OCI-LY3 (cell line): ENCODE data around the gene CAMKMT.

Experiments
- H2AFZ ChIP-seq: fragments of 200-600, 300-600 bp; shearing (Covaris generic); 2 replicates; pipeline ENCODE4 v1.6.0; 2014; ENCODE audit warnings: antibody characterized with exemption, low read depth, low read length
- H3K27ac ChIP-seq: fragments of 200-600, 300-600 bp; sonication (generic); 2 replicates; pipeline ENCODE4 v1.5.1; 2014; ENCODE audit warnings: mild to moderate bottlenecking, low read length, moderate library complexity, mixed read lengths
- H3K27me3 ChIP-seq: fragments of 200-600, 300-600 bp; sonication (generic); 2 replicates; pipeline ENCODE4 v1.6.1; 2014; ENCODE audit warnings: low read depth, low read length, mixed read lengths
- H3K36me3 ChIP-seq: fragments of 200-600, 300-600 bp; sonication (generic); replicated peaks from 2 replicates; pipeline ENCODE3; 2014; ENCODE audit warnings: low read depth, low read length, mixed read lengths
- H3K4me1 ChIP-seq: fragments of 300-600, 200-600 bp; sonication (generic); 2 replicates; pipeline ENCODE4 v1.6.1; 2014; ENCODE audit warnings: low read length, mixed read lengths
- H3K4me2 ChIP-seq: fragments of 200-600, 300-600 bp; sonication (generic); 2 replicates; pipeline ENCODE4 v1.6.1; 2014; ENCODE audit warnings: low read length, mixed read lengths
- H3K4me3 ChIP-seq: fragments of 300-600, 200-600 bp; sonication (generic); 2 replicates; pipeline ENCODE4 v1.5.1; 2014; ENCODE audit warnings: antibody characterized with exemption, mild to moderate bottlenecking, low read length, moderate library complexity
- H3K79me2 ChIP-seq: fragments of 300-600, 200-600 bp; shearing (Covaris generic); 2 replicates; pipeline ENCODE4 v1.6.1; 2014; ENCODE audit warnings: mild to moderate bottlenecking, low read length, mixed read lengths
- H3K9ac ChIP-seq: fragments of 300-600, 200-600 bp; shearing (Covaris generic); 2 replicates; pipeline ENCODE4 v1.6.0; 2014; ENCODE audit warnings: mild to moderate bottlenecking, low read length, moderate library complexity
- H3K9me3 ChIP-seq: fragments of 200-600, 300-600 bp; shearing (Covaris generic); 2 replicates; pipeline ENCODE4 v1.6.1; 2014; ENCODE audit warnings: low read length, mixed read lengths; ENCODE audit not compliant: insufficient read depth
- H4K20me1 ChIP-seq: fragments of 200-600, 300-600 bp; sonication (generic); 2 replicates; pipeline ENCODE4 v1.6.1; 2016; ENCODE audit warnings: low read length, mixed read lengths; ENCODE audit not compliant: insufficient read depth
- CTCF ChIP-seq: fragments of 200-600, 300-600 bp; sonication (generic); IDR thresholded peaks from 2 replicates; pipeline ENCODE4 v1.5.1; 2014; ENCODE audit warnings: antibody characterized with exemption, low read length, low read depth
- EZH2phosphoT487 ChIP-seq: fragments of 200-600 bp; shearing (Covaris generic); IDR thresholded peaks from 2 replicates; pipeline ENCODE4 v1.6.1; 2018; ENCODE audit warnings: antibody characterized with exemption, mixed run types, low read depth

The CAMKMT gene

GRCh38 chr2:44570271-44570670 is 208.5 kb downstream of the CAMKMT start:
- H2AFZ ChIP-seq, result no peak overlapping the region
- H3K9ac ChIP-seq, result no peak overlapping the region
- H3K4me3 ChIP-seq, result no peak overlapping the region
- no peaks in the 10 kb centered on the region for H3K4me1 ChIP-seq
- H3K27ac ChIP-seq, result no peak overlapping the region
- H3K79me2 ChIP-seq, result no peaks in the 10 kb centered on the region
- no peaks in the 10 kb centered on the region for H3K27me3 ChIP-seq
- no peaks in the 10 kb centered on the region for H3K36me3 ChIP-seq
- no peaks in the 10 kb centered on the region for H4K20me1 ChIP-seq
- H3K4me2 ChIP-seq, result no peak overlapping the region
- TF ChIP-seq EZH2phosphoT487 (no peak), CTCF (no peak)
- H3K9me3 ChIP-seq, result no peaks in the 10 kb centered on the region

- Histone ChIP-seq H3K79me2 (no peaks in the 10 kb centered on the region), H3K9me3 (no peaks in the 10 kb centered on the region), H3K27ac (no peak overlapping the region), H4K20me1 (no peaks in the 10 kb centered on the region), H3K4me2 (no peak overlapping the region), H3K27me3 (no peaks in the 10 kb centered on the region), H3K36me3 (no peaks in the 10 kb centered on the region), H3K9ac (no peak overlapping the region), H3K4me1 (no peaks in the 10 kb centered on the region), H3K4me3 (no peak overlapping the region), H2AFZ (no peak overlapping the region)
- no peak for TF ChIP-seq CTCF
- TF ChIP-seq EZH2phosphoT487, result no peak
Measured at GRCh38 chr2:44570777-44571176, 209.0 kb downstream of the CAMKMT start.

- no peak overlapping the region for H3K4me3 ChIP-seq
- no peak overlapping the region for H3K27ac ChIP-seq
- H3K36me3 ChIP-seq, result no peaks in the 10 kb centered on the region
- no peaks in the 10 kb centered on the region for H3K27me3 ChIP-seq
- H3K9me3 ChIP-seq, result no peaks in the 10 kb centered on the region
- H2AFZ ChIP-seq, result no peak overlapping the region
- H3K4me2 ChIP-seq, result no peak overlapping the region
- TF ChIP-seq EZH2phosphoT487 (no peak), CTCF (no peak)
- no peaks in the 10 kb centered on the region for H4K20me1 ChIP-seq
- H3K9ac ChIP-seq, result no peak overlapping the region
- H3K79me2 ChIP-seq, result no peaks in the 10 kb centered on the region
- H3K4me1 ChIP-seq, result no peaks in the 10 kb centered on the region
Measured at GRCh38 chr2:44572196-44572900, 210.6 kb downstream of the CAMKMT start.

GRCh38 chr2:44573996-44574395 is 212.2 kb downstream of the CAMKMT start:
- Histone ChIP-seq H3K4me2 (no peak overlapping the region), H2AFZ (no peak overlapping the region), H3K27me3 (no peaks in the 10 kb centered on the region), H4K20me1 (no peaks in the 10 kb centered on the region), H3K4me3 (no peak overlapping the region), H3K79me2 (no peaks in the 10 kb centered on the region), H3K27ac (no peak overlapping the region), H3K9ac (no peak overlapping the region), H3K9me3 (no peaks in the 10 kb centered on the region), H3K36me3 (no peaks in the 10 kb centered on the region), H3K4me1 (peaks cover 9% of the 10 kb centered on the region)
- TF ChIP-seq EZH2phosphoT487, result no peak
- no peak for TF ChIP-seq CTCF
